ENCODE measurements around the gene PTPRK.

The PTPRK gene

DNA sequence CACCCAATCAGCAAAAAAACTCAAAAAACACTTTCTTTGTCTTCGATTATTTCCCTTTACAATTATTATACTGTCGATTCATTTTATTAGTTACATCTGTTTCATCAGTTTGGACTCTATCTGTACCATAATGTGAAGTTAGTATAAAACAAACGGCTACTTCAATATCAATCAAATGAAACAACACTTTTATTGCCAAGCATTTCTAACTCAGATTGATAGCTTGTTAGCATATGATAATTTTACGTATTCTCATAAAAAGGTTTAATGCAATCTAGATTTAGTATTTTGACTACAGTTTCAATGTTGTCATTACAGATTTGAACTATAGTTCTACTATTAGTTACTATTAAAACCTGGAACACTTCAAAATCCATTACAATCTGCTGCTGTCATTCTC is 149.3 kb downstream of the PTPRK start:
- no peak for TF ChIP-seq CTCF (IDR thresholded peaks at IDR 0.05; ENCODE audit: low read depth, low read length)
- no peak for DNase-seq
- Histone ChIP-seq H3K4me3 (ENCODE audit: low read depth, low read length) (no peak overlapping the region), H3K9me3 (ENCODE audit: severe bottlenecking) (no peaks in the 10 kb centered on the region), H3K36me3 (no peaks in the 10 kb centered on the region), H3K27me3 (ENCODE audit: insufficient read depth, low read depth, severe bottlenecking) (no peaks in the 10 kb centered on the region), H3K27ac (no peak overlapping the region)

- no peak for TF ChIP-seq CTCF (IDR thresholded peaks at IDR 0.05; ENCODE audit: low read depth, low read length)
- no peak overlapping the region for H3K27ac ChIP-seq
- H3K27me3 ChIP-seq (ENCODE audit: insufficient read depth, low read depth, severe bottlenecking) = no peaks in the 10 kb centered on the region
- DNase-seq = no peak
- H3K4me3 ChIP-seq (ENCODE audit: low read depth, low read length) = no peak overlapping the region
- H3K36me3 ChIP-seq = no peaks in the 10 kb centered on the region
- H3K9me3 ChIP-seq (ENCODE audit: severe bottlenecking) = no peaks in the 10 kb centered on the region
Observed at GRCh38 chr6:128370072-128370471, 150.3 kb downstream of the PTPRK start.

DNA sequence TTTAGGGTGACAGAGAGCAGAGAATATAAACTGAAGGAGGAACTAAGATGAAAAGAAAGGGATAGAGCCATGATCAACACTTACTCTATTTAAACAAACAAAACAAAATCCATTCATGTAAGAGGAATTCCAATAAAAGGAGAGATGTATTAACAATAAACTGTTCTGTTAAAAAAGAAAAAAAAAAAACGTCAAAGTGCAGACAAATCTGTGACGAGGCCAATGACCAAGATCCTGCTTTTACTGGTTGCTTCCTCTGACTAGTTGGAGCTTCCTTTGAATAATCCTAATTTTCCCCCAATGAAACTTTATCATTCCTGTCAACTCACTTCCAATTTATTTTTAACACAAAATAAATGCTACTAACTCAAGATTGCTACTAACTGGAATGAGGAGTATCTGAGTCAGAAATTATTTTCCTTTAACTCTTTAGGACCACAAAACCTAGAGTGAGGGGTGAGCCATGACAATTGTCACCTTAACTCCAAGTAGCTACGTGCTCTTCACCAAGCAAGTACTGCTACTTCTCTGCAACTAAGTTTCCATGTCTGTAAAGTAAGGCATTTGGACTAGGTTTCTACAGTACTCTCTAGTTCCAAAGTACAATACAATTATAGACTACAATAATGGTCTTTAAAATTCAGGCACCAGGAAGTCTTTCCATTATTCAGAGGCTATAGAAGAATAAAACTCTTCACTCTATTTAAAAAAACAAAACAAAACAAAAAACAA is 152.0 kb downstream of the PTPRK start:
- Histone ChIP-seq H3K36me3 (no peaks in the 10 kb centered on the region), H3K27me3 (ENCODE audit: insufficient read depth, low read depth, severe bottlenecking) (no peaks in the 10 kb centered on the region), H3K9me3 (ENCODE audit: severe bottlenecking) (no peaks in the 10 kb centered on the region), H3K4me3 (ENCODE audit: low read depth, low read length) (no peak overlapping the region), H3K27ac (no peak overlapping the region)
- TF ChIP-seq CTCF (IDR thresholded peaks at IDR 0.05; ENCODE audit: low read depth, low read length) = no peak
- no peak for DNase-seq

DNA sequence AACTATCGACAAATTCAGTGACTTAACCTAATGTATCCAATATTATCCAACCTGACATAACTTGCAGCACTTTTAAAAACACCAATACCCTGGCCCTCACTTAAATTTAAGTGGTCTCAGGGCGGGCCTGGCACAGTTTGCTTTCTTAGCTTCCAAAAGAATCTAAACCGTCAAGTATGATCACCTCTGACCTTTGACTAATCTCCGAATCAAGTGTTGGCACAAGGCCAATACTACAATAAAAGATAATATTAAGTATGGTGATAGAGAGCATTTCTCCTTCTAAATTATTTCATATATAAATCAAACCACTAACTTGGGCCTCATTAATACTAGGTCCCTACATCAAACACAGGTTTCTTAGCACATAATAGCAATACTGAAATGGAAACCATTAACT is 153.0 kb downstream of the PTPRK start:
- Histone ChIP-seq H3K36me3 (no peaks in the 10 kb centered on the region), H3K9me3 (ENCODE audit: severe bottlenecking) (no peaks in the 10 kb centered on the region)
- TF ChIP-seq CTCF (IDR thresholded peaks at IDR 0.05; ENCODE audit: low read depth, low read length) = no peak

DNA sequence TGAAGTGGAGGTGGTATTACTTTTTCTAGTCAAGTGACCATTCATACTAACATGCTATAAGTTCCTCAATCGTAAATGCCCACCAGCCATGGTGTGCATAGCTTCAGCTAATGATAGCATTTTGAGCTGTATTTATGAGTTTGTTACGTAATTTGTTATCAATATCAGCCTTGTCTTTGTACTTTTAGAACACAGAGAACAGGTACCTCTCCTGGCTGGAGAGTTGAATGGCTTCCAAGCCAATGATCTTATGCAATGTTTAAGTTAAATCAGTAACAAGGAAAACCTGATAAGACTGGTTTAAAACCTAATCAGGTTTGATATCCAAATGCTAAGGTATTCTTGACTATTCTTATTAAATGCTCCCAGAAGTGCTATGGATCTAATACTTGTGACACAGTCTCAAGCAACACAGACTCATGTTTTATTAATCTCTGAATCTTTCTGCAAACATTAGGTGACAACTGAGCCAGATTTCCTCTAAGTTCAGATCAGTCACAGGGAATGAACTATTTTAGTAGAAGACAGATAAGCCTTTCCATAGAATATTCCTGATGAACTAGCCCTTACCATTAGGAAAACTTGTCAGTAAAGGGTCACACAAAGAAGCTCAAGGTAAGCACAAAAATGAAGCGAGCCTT is 154.8 kb downstream of the PTPRK start:
- Histone ChIP-seq H3K36me3 (no peaks in the 10 kb centered on the region), H3K9me3 (ENCODE audit: severe bottlenecking) (no peaks in the 10 kb centered on the region), H3K27ac (no peak overlapping the region), H3K27me3 (ENCODE audit: insufficient read depth, low read depth, severe bottlenecking) (no peaks in the 10 kb centered on the region), H3K4me3 (ENCODE audit: low read depth, low read length) (no peak overlapping the region)
- no peak for DNase-seq
- no peak for TF ChIP-seq CTCF (IDR thresholded peaks at IDR 0.05; ENCODE audit: low read depth, low read length)

More for the DNA sequence above, 153.0 kb downstream of the PTPRK start:
- Histone ChIP-seq H3K27ac (no peak overlapping the region), H3K27me3 (ENCODE audit: insufficient read depth, low read depth, severe bottlenecking) (no peaks in the 10 kb centered on the region), H3K4me3 (ENCODE audit: low read depth, low read length) (no peak overlapping the region)
- DNase-seq = no peak
